G401.6 (cell line): ENCODE results near the gene PEA15.

Experiments used
- FAIRE-seq: peaks from 2 replicates; lab custom pipeline; 2012; peaks lifted over from hg19 to GRCh38; lab: Jason Lieb, UNC

Gene PEA15

GRCh38 chr1:160179336-160179735 is 25.8 kb upstream of the PEA15 start:
- FAIRE-seq, result no peak

DNA sequence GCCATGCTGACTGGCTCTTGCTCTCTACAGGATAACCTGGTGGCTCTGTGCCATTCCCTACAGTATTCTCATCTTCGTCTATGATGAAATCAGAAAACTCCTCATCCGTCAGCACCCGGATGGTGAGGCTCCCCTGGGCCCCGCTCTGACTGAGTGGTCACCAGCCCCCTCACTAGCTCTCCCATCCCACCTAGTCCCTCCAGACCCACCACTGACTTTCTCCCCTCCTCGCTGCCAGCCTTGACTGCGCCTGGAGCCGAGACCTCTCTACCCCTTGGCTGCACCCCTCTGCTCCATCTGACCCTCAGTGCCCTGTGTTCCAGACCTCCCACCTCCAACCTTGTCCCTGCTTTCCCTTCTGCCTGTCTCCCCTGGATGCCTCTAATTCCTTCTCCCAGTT is 18.9 kb upstream of the PEA15 start:
- FAIRE-seq, result no peak

- no peak for FAIRE-seq
Observed at GRCh38 chr1:160186729-160187128, 18.5 kb upstream of the PEA15 start.

DNA sequence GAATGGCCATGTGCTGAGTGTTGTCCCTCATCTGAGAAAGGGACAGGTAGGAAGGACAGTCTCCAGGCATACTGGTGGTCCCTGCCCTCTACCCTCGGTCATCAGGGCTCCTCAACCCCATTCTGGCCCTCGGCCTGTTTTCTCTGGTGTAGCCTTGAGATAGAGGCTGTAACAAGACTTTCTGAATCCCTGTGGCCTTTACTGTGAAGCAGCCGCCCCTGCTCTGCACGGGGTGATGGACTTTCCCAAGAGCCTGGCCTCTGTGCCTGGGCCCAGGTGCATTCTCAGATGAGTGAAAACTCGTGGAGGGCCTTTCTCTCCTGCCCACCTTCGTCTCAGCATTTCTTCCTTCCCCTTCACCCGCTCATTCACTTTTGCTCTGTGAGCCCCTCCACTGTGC is 17.8 kb upstream of the PEA15 start:
- FAIRE-seq, result no peak

DNA sequence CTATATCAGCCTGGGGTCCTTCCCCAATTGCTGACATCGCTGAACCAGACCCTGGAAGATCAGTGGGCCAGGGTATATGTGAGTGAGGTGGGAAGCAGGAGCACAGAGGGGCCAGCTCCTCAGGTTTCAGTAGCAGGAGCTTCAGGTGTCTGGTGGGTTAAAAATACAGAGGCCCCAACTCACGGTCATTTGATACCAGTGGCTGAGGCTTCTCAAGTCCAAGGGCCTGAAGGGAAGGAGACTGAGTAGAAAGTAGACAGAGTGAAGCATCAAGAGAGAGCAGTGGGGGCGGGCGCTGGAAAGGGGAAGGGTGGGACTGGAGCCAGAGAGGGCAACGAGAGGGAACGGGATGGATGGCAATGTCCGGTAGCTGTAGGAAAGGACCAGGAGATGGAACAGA is 16.8 kb upstream of the PEA15 start:
- FAIRE-seq, result no peak

GRCh38 chr1:160189649-160190625 is 15.2 kb upstream of the PEA15 start, which contains the start of gene CASQ1:
Gene CASQ1 (plus strand): TSS chr1:160190575. CDS start chr1:160190752, 177 bp downstream.
- no peak for FAIRE-seq

DNA sequence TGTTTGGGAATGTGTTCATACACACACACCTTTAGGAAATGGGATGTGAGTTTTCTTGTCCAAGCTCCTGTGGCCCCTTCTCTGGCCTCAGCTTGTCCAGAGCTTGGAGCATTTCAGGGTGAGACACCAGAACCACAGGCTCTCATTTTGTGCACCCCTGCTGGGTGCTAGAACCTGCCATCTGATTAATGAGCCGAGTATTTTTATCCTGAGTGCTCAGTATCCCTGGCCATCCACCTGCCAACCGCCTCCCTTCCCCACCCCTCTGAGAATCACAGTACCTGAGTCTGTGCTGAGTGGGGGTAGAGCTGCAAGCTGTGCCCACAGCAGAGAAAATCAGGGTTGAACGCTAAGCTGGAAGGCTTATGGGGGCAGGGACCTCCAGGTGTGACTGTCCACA is 13.4 kb upstream of the PEA15 start:
- no peak for FAIRE-seq

GRCh38 chr1:160192234-160192633 is 12.9 kb upstream of the PEA15 start:
- no peak for FAIRE-seq

GRCh38 chr1:160193091-160193819 is 11.9 kb upstream of the PEA15 start:
- no peak for FAIRE-seq

DNA sequence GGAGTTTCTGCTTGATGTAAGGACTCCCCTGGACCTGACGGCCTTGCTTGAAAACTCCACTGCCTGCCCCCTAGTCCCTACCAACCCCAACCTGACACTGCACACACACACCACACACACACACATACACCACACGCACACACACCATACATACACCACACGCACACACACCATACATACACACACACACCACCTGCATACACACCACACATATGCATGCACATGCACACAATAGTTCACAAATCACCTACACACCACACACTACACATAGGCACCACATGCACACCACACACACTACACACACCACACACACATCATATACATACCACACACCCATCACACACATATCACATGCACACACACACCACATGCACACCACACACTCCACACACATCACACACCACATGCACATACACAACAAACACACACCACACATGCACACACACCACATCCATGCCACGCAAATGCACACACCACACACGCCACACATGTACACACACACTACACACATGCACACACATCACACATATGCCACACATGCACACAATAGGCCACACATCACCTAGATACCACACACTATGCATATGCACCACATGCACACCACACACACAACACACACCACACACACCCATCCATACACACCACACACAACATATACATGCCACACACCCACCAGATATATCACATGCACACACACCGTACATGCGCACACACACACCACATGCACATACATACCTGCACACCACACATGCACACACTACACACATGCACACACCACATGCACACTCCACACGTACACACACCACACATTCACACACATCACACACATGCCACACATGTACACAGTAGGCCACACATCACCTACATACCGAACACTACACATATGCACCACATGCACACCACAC is 11.1 kb upstream of the PEA15 start:
- no peak for FAIRE-seq

GRCh38 chr1:160194737-160195059 is 10.5 kb upstream of the PEA15 start:
- no peak for FAIRE-seq

GRCh38 chr1:160196143-160196542 is 9.0 kb upstream of the PEA15 start:
- FAIRE-seq, result no peak

GRCh38 chr1:160197231-160197630 is 8.0 kb upstream of the PEA15 start:
- no peak for FAIRE-seq

DNA sequence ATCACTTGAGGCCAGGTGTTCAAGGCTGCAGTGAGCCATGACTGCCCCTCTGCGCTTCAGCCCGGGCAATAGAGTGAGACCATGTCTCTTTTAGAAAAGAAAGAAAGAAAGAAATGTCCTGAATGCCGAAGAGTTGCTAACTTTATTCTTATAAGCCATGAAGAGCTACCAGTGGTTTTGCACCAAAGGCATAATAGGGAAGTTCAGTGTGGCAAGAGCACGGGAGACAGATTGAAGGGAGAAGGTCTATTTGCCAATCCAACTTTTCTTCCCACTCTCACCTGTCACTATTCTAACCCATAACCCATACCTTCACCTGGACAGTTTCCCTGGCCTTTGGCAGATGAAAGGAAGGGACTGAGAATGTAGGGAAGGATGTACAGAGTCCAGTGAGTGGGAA is 4.4 kb upstream of the PEA15 start:
- no peak for FAIRE-seq

DNA sequence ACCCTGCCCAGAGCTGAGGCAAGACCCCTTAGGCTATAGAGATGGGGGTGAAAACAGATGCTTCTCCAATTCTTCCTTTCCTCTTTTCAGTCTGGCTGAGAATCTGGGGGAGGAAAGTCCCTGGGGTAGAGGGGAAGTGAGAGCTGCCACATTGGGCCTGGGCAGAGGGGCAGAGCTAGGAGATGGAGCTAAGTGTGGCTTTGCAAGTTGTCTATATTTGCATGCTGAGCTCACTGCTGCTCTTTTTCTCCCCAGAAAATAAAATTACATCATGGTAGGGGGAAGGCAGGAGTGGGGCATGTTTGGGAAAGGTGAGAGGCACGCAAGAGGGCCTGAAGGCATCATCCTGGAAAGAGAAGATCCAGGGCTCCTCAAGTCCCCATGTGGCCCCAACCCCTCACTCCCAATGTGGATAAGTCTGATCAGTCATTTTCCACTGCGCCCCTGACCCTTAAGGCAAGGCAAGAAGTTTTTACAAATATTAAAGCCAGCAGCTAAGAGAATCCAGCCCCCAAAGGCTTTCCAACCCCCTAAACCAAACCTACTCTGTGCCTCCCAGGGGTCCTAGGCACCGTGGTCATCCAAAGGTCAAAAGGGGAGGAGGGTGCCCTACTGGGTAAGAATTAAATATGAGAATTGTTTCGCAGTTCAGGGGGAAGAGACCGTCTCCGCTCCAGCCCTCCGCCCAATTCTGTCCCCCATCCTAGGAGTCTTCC is 500 bp upstream of the PEA15 start:
- no peak for FAIRE-seq

- FAIRE-seq, result no peak
Observed at GRCh38 chr1:160206036-160206389, 829 bp downstream of the PEA15 start.

GRCh38 chr1:160206421-160207117 is 1.4 kb downstream of the PEA15 start:
- FAIRE-seq, result no peak

DNA sequence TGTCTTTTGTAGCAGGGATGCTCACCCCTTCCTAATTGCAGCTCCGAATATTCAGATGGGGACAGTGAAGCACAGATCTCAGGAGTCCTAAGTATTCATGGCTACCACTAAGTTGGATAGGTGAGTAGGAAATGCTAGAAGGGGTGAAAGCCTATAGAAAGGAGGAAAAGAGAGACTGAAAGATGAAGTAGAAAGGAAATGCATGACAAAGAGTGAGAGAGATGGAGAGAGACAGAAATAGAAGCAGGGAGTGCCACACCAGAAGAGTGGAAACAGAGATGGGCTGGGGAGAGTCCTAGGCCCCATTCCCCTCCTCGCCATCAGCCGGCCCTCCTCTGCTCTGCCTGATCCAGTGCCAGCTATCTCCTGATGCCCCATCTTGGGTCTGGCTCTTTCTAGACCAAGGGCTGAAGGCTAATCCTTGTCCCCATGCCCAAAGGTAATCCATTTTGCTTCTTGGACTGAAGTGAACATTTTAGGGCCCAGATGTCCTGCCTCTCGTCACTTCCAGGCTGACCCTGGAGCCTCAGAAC is 2.0 kb downstream of the PEA15 start:
- FAIRE-seq, result no peak

DNA sequence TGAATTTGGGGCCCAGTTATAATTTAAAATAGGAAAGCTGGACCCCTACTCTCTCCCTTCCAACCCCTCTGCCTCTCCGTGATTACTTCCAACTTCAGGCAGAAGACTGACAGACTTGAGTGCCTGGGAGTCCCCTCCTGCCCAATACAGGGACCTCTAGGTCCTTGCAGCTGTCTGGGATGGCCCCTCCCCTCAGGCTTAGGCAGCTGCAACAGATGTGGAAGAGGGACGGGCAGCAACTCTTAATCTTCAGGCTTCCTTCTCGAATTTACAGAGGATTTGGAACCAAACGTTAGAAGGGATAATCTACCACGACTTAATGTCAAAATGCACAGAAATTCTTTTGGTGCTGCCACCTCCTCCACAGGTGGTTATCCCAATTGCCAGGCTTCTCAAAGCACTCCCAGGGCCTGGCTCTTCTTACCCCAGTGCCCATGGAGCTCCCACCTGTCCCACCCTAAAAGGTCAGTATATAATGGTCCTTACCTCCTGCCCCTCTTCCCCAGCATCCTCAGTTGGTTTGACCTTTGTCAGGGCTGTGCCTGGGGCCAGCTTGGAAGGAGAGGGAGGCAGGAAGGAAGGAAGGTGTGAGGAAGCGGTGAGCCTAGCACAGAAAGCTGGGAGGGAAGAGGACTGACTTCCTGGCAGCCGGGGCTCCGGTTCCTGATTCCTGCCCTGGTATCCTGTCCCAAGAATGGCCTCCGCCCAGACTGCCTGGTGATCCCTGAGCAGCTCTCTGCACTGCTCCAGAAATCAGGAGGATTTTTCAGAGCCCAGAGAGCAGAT is 2.8 kb downstream of the PEA15 start:
- no peak for FAIRE-seq
